Large intestine (tissue), 3 donors: ENCODE data around the gene LRRC27. TPM values are rescaled to one million over a fixed set of nuclear protein-coding genes. Genes with fewer than 3 reads are reported as not detected.

Source experiments
- DNase-seq, 2 donors: peaks; one replicate each; pipeline versions ENCODE4 v3.0.0 to v3.0.0-alpha.2; 2013
- H3K27ac ChIP-seq: one replicate; pipeline ENCODE4 v1.5.1; 2013; ENCODE audit warnings: low read length
- H3K27me3 ChIP-seq: 2 replicates; pipeline ENCODE4 v1.6.1; 2013; ENCODE audit warnings: low read length; ENCODE audit not compliant: control insufficient read depth, insufficient read depth
- H3K36me3 ChIP-seq: 2 replicates; pipeline ENCODE4 v1.6.1; 2013; ENCODE audit warnings: low read length; ENCODE audit not compliant: control insufficient read depth, insufficient read depth
- H3K4me1 ChIP-seq: one replicate; pipeline ENCODE4 v1.6.1; 2013; ENCODE audit warnings: low read length; ENCODE audit not compliant: control insufficient read depth, insufficient read depth
- H3K4me3 ChIP-seq: one replicate; pipeline ENCODE4 v1.5.1; 2013; ENCODE audit warnings: low read length
- H3K9me3 ChIP-seq: one replicate; pipeline ENCODE4 v1.6.1; 2013; ENCODE audit warnings: mild to moderate bottlenecking, low read depth, low read length, moderate library complexity; ENCODE audit not compliant: control insufficient read depth
- WGBS: methylation state at CpG from one replicate; pipeline ENCODE4 v1.1.5; 2013; ENCODE audit warnings: low lambda C conversion rate; ENCODE audit not compliant: insufficient coverage; 5-methylcytosine and 5-hydroxymethylcytosine counted together
- polyA plus RNA-seq: library from polyadenylated mRNA; unstranded; fragments of 120-200 nt; gene quantifications from one replicate; pipeline ENCODE4 v1.2.1, GENCODE V29; 2013

The LRRC27 gene
- polyA plus RNA-seq, 1 donor = 20.7 TPM

- H3K27me3 ChIP-seq = no peaks in the 10 kb centered on the region
- DNase-seq = no peak
- no peak overlapping the region for H3K4me3 ChIP-seq
- no peak overlapping the region for H3K27ac ChIP-seq
- peaks cover 8% of the 10 kb centered on the region for H3K9me3 ChIP-seq
- WGBS = no CpG with 5 or more reads among the region's 32 CpGs
- H3K4me1 ChIP-seq = peaks cover 54% of the 10 kb centered on the region
- H3K36me3 ChIP-seq = peaks cover 57% of the 10 kb centered on the region
Observed at GRCh38 chr10:132404169-132404880, 72.3 kb downstream of the LRRC27 start.

- Histone ChIP-seq H3K27ac (no peak overlapping the region), H3K27me3 (no peaks in the 10 kb centered on the region), H3K9me3 (peaks cover 8% of the 10 kb centered on the region), H3K36me3 (peaks cover 53% of the 10 kb centered on the region), H3K4me3 (no peak overlapping the region), H3K4me1 (peaks cover 53% of the 10 kb centered on the region)
- no CpG with 5 or more reads among the region's 54 CpGs for WGBS
- no peak for DNase-seq
Observed at GRCh38 chr10:132404911-132405462, 73.0 kb downstream of the LRRC27 start.

- no peak for DNase-seq
- peaks cover 8% of the 10 kb centered on the region for H3K9me3 ChIP-seq
- H3K4me1 ChIP-seq = peaks cover 52% of the 10 kb centered on the region
- no peaks in the 10 kb centered on the region for H3K27me3 ChIP-seq
- H3K27ac ChIP-seq = no peak overlapping the region
- H3K36me3 ChIP-seq = peaks cover 49% of the 10 kb centered on the region
- no CpG with 5 or more reads among the region's 53 CpGs for WGBS
- H3K4me3 ChIP-seq = no peak overlapping the region
Observed at GRCh38 chr10:132405463-132405991, 73.5 kb downstream of the LRRC27 start.

GRCh38 chr10:132406181-132406580 is 74.2 kb downstream of the LRRC27 start:
- H3K27ac ChIP-seq = no peak overlapping the region
- WGBS = no CpG with 5 or more reads among the region's 17 CpGs
- DNase-seq = no peak
- peaks cover 52% of the 10 kb centered on the region for H3K4me1 ChIP-seq
- peaks cover 8% of the 10 kb centered on the region for H3K9me3 ChIP-seq
- peaks cover 52% of the 10 kb centered on the region for H3K36me3 ChIP-seq
- H3K4me3 ChIP-seq = no peak overlapping the region
- no peaks in the 10 kb centered on the region for H3K27me3 ChIP-seq

- Histone ChIP-seq H3K9me3 (peaks cover 8% of the 10 kb centered on the region), H3K4me3 (no peak overlapping the region), H3K27me3 (no peaks in the 10 kb centered on the region), H3K27ac (peak overlapping the region; percentile 83), H3K4me1 (peaks cover 52% of the 10 kb centered on the region), H3K36me3 (peaks cover 47% of the 10 kb centered on the region)
- DNase-seq = no peak
- WGBS = no CpG with 5 or more reads among the region's 16 CpGs
Observed at GRCh38 chr10:132406750-132407149, 74.8 kb downstream of the LRRC27 start.

GRCh38 chr10:132407243-132407746 is 75.3 kb downstream of the LRRC27 start:
- Histone ChIP-seq H3K36me3 (peaks cover 47% of the 10 kb centered on the region), H3K9me3 (peaks cover 8% of the 10 kb centered on the region), H3K27me3 (no peaks in the 10 kb centered on the region), H3K4me3 (no peak overlapping the region), H3K4me1 (peaks cover 54% of the 10 kb centered on the region), H3K27ac (peak overlapping the region; percentile 83)
- no CpG with 5 or more reads among the region's 12 CpGs for WGBS
- peak in 1 of 2 donors; percentile 59 for DNase-seq

GRCh38 chr10:132407846-132408278 is 75.9 kb downstream of the LRRC27 start:
- no peaks in the 10 kb centered on the region for H3K27me3 ChIP-seq
- H3K4me3 ChIP-seq = peak overlapping the region; percentile 0
- H3K27ac ChIP-seq = peak overlapping the region; percentile 83
- peaks cover 41% of the 10 kb centered on the region for H3K36me3 ChIP-seq
- peaks cover 60% of the 10 kb centered on the region for H3K4me1 ChIP-seq
- H3K9me3 ChIP-seq = peaks cover 8% of the 10 kb centered on the region
- WGBS = no CpG with 5 or more reads among the region's 17 CpGs
- peak; percentile 91 to 95 for DNase-seq

GRCh38 chr10:132408367-132408781 is 76.4 kb downstream of the LRRC27 start:
- peaks cover 8% of the 10 kb centered on the region for H3K9me3 ChIP-seq
- H3K4me1 ChIP-seq = peaks cover 65% of the 10 kb centered on the region
- H3K27ac ChIP-seq = peak overlapping the region; percentile 83
- H3K4me3 ChIP-seq = peak overlapping the region; percentile 0
- WGBS = no CpG with 5 or more reads among the region's 20 CpGs
- peaks cover 41% of the 10 kb centered on the region for H3K36me3 ChIP-seq
- DNase-seq = peak in 1 of 2 donors; percentile 78
- H3K27me3 ChIP-seq = no peaks in the 10 kb centered on the region

GRCh38 chr10:132408823-132409666 is 77.1 kb downstream of the LRRC27 start:
- Histone ChIP-seq H3K27me3 (no peaks in the 10 kb centered on the region), H3K9me3 (peaks cover 8% of the 10 kb centered on the region), H3K4me3 (no peak overlapping the region), H3K4me1 (peaks cover 72% of the 10 kb centered on the region), H3K36me3 (peaks cover 37% of the 10 kb centered on the region), H3K27ac (peak overlapping the region; percentile 83)
- WGBS = no CpG with 5 or more reads among the region's 27 CpGs
- DNase-seq = peak in 1 of 2 donors; percentile 48

- peaks cover 35% of the 10 kb centered on the region for H3K36me3 ChIP-seq
- no peak overlapping the region for H3K4me3 ChIP-seq
- WGBS = 100% methylated on average over 1 of the region's 4 CpGs
- DNase-seq = no peak
- H3K4me1 ChIP-seq = peaks cover 78% of the 10 kb centered on the region
- H3K9me3 ChIP-seq = peaks cover 8% of the 10 kb centered on the region
- H3K27me3 ChIP-seq = no peaks in the 10 kb centered on the region
- H3K27ac ChIP-seq = no peak overlapping the region
Observed at GRCh38 chr10:132409667-132410028, 77.7 kb downstream of the LRRC27 start.
